SK-N-SH (cell line): Measurements from ENCODE around the gene PRKCH. TPM values are rescaled to one million over a fixed set of nuclear protein-coding genes. Genes with fewer than 3 reads are reported as not detected.

Source experiments
- CTCF ChIA-PET: fragments of 300-600, 350-600 bp; formaldehyde crosslinking; extraction: SDS; loops from one replicate; lab custom pipeline; 2021; lab: Yijun Ruan, JAX
- POLR2A ChIA-PET: fragments of 350-600 bp; sonication (Branson Sonifier 250); formaldehyde crosslinking; extraction: SDS; loops from one replicate; lab custom pipeline; 2020; ENCODE audit warnings: antibody characterized with exemption, inconsistent platforms; lab: Yijun Ruan, JAX
- DNase-seq: peaks from one replicate; pipeline ENCODE4 v3.0.0; 2012
- H2AFZ ChIP-seq: fragments of 200-600 bp; sonication (generic); 2 replicates; pipeline ENCODE4 v1.8.1; 2016; ENCODE audit warnings: antibody characterized with exemption, mild to moderate bottlenecking, low read depth
- H3F3A ChIP-seq: fragments of 200-600 bp; sonication (generic); replicated peaks from 2 replicates; pipeline ENCODE3; 2016; ENCODE audit warnings: antibody characterized with exemption, mild to moderate bottlenecking; ENCODE audit not compliant: insufficient read depth
- H3K27ac ChIP-seq, 2 experiments: fragments of 200-500 bp in 1 of 2; fragments of 200-600 bp in 1 of 2; sonication (Bioruptor generic) in 1 of 2; sonication (generic), shearing (Covaris generic) in 1 of 2; 2 replicates each; pipeline versions ENCODE4 v1.5.1 to v1.6.1; 2014 to 2016; ENCODE audit warnings: low read depth in 2 of 2, inconsistent platforms in 1 of 2, low read length in 1 of 2, mild to moderate bottlenecking in 1 of 2, mixed read lengths in 1 of 2
- H3K27me3 ChIP-seq: fragments of 200-600 bp; sonication (generic), shearing (Covaris generic); 2 replicates; pipeline ENCODE4 v1.6.1; 2016; ENCODE audit warnings: mixed run types; ENCODE audit not compliant: insufficient read depth
- H3K36me3 ChIP-seq, 2 experiments: fragments of 200-500 bp in 1 of 2; fragments of 200-600 bp in 1 of 2; sonication (Bioruptor generic) in 1 of 2; sonication (generic) in 1 of 2; replicated peaks in 1 of 2; 2 replicates each; pipeline versions ENCODE3 to v1.5.1; 2014 to 2016; ENCODE audit warnings: low read length in 1 of 2, mild to moderate bottlenecking in 1 of 2; ENCODE audit not compliant: insufficient read depth in 2 of 2, control insufficient read depth in 1 of 2
- H3K4me1 ChIP-seq, 2 experiments: fragments of 200-500 bp in 1 of 2; fragments of 200-600 bp in 1 of 2; sonication (Bioruptor generic) in 1 of 2; sonication (generic), shearing (Covaris generic) in 1 of 2; 2 replicates each; pipeline versions ENCODE4 v1.5.1 to v1.6.1; 2014 to 2016; ENCODE audit warnings: low read depth in 1 of 2, low read length in 1 of 2, mixed run types in 1 of 2; ENCODE audit not compliant: insufficient read depth in 2 of 2, control insufficient read depth in 1 of 2
- H3K4me2 ChIP-seq: fragments of 200-600 bp; sonication (generic), shearing (Covaris generic); 2 replicates; pipeline ENCODE4 v1.6.1; 2017; ENCODE audit warnings: mixed run types
- H3K4me3 ChIP-seq, 2 experiments: fragments of 200-500 bp in 1 of 2; fragments of 200-600 bp in 1 of 2; sonication (Bioruptor generic) in 1 of 2; sonication (generic), shearing (Covaris generic) in 1 of 2; 2 replicates each; pipeline versions ENCODE4 v1.5.1 to v1.8.1; 2014 to 2016; ENCODE audit warnings: low read depth in 2 of 2, inconsistent platforms in 1 of 2, low read length in 1 of 2, mild to moderate bottlenecking in 1 of 2, mixed read lengths in 1 of 2, moderate library complexity in 1 of 2
- H3K79me2 ChIP-seq: fragments of 200-600 bp; sonication (generic); 2 replicates; pipeline ENCODE4 v1.8.1; 2017; ENCODE audit warnings: mild to moderate bottlenecking; ENCODE audit not compliant: insufficient read depth
- H3K9ac ChIP-seq: fragments of 200-600 bp; sonication (generic); 2 replicates; pipeline ENCODE4 v1.6.1; 2017; ENCODE audit warnings: mixed run types
- H3K9me2 ChIP-seq: fragments of 200-600 bp; sonication (generic); 2 replicates; pipeline ENCODE4 v1.6.1; 2017; ENCODE audit warnings: mixed run types
- H3K9me3 ChIP-seq: fragments of 200-600 bp; sonication (generic); 2 replicates; pipeline ENCODE4 v1.6.1; 2017; ENCODE audit warnings: mixed run types, mild to moderate bottlenecking, moderate library complexity
- H4K20me1 ChIP-seq: fragments of 200-600 bp; sonication (generic); 2 replicates; pipeline ENCODE4 v1.6.1; 2017; ENCODE audit warnings: mild to moderate bottlenecking, mixed run types; ENCODE audit not compliant: insufficient read depth
- CHD2 ChIP-seq: fragments of 150-350 bp; IDR thresholded peaks from 2 replicates; pipeline ENCODE4 v1.6.1; 2018; ENCODE audit warnings: low read length; ENCODE audit not compliant: partially characterized antibody
- ELF1 ChIP-seq: IDR thresholded peaks from 2 replicates; pipeline ENCODE4 v1.4.0; 2012
- EZH2phosphoT487 ChIP-seq: fragments of 200-600 bp; sonication (generic); IDR thresholded peaks from 2 replicates; pipeline ENCODE4 v1.6.1; 2017; ENCODE audit warnings: low read depth, mixed run types, mild to moderate bottlenecking, antibody characterized with exemption, moderate library complexity, borderline replicate concordance
- FOXM1 ChIP-seq: IDR thresholded peaks from 2 replicates; pipeline ENCODE4 v1.4.0; 2012; ENCODE audit warnings: low read depth, mild to moderate bottlenecking
- JUND ChIP-seq: IDR thresholded peaks from 2 replicates; pipeline ENCODE4 v1.4.0; 2012
- MXI1 ChIP-seq: IDR thresholded peaks from 2 replicates; pipeline ENCODE4 v1.6.1; 2012; ENCODE audit warnings: mild to moderate bottlenecking, low read depth, low read length, improper control_type of control experiment
- NRF1 ChIP-seq: IDR thresholded peaks from 2 replicates; pipeline ENCODE4 v1.6.1; 2012; ENCODE audit warnings: low read depth, mild to moderate bottlenecking, low read length
- POLR2AphosphoS5 ChIP-seq: IDR thresholded peaks from 2 replicates; pipeline ENCODE4 v1.6.1; 2012; ENCODE audit warnings: low read depth, low read length
- RCOR1 ChIP-seq: fragments of 150-350 bp; IDR thresholded peaks from 2 replicates; pipeline ENCODE4 v1.6.1; 2017; ENCODE audit warnings: antibody characterized with exemption, low read length
- RFX5 ChIP-seq: IDR thresholded peaks from 2 replicates; pipeline ENCODE4 v1.6.1; 2012; ENCODE audit warnings: mild to moderate bottlenecking, improper control_type of control experiment, low read length
- SMC3 ChIP-seq: IDR thresholded peaks from 2 replicates; pipeline ENCODE4 v1.6.1; 2012; ENCODE audit warnings: low read depth, low read length, improper control_type of control experiment
- TAF1 ChIP-seq: IDR thresholded peaks from 2 replicates; pipeline ENCODE4 v1.6.1; 2012; ENCODE audit warnings: low read depth, mild to moderate bottlenecking, low read length, moderate library complexity, borderline replicate concordance
- YY1 ChIP-seq: IDR thresholded peaks from 2 replicates; pipeline ENCODE4 v1.4.0; 2012; ENCODE audit warnings: low read depth, mild to moderate bottlenecking
- WGBS: methylation state at CpG from one replicate; pipeline ENCODE4 v1.1.6; 2017; ENCODE audit warnings: low lambda C conversion rate; 5-methylcytosine and 5-hydroxymethylcytosine counted together
- polyA plus RNA-seq, 3 experiments: library from polyadenylated mRNA; depleted of rRNA; stranded (reverse); fragments of >200 nt; gene quantifications; 2 replicates each; pipeline ENCODE4 v1.2.3, GENCODE V29; 2012
- TF ChIP-seq, protein P1 (sequence below): fragments of 200-600 bp; sonication (generic); IDR thresholded peaks from 2 replicates; pipeline ENCODE4 v1.6.1; 2017; ENCODE audit warnings: antibody characterized with exemption, mild to moderate bottlenecking, moderate library complexity
- TF ChIP-seq, protein P2 (sequence below): IDR thresholded peaks from 2 replicates; pipeline ENCODE4 v1.4.0; 2012; ENCODE audit warnings: low read depth
- TF ChIP-seq, protein P3 (sequence below): IDR thresholded peaks from 2 replicates; pipeline ENCODE4 v1.4.0; 2012; ENCODE audit warnings: low read depth, borderline replicate concordance
- TF ChIP-seq, protein P4 (sequence below): IDR thresholded peaks from 2 replicates; pipeline ENCODE4 v1.6.1; 2012; ENCODE audit warnings: mild to moderate bottlenecking, low read depth, low read length, moderate library complexity

The PRKCH gene
- 3.9 and 4.2 TPM in 2 replicates for polyA plus RNA-seq (2012; rRNA removed)
- polyA plus RNA-seq (2012; cell fraction: cytosol; rRNA removed) = 3.2 and 3.6 TPM in 2 replicates
- polyA plus RNA-seq (2012; cell fraction: nucleus; rRNA removed) = 4.2 and 5.0 TPM in 2 replicates

DNA sequence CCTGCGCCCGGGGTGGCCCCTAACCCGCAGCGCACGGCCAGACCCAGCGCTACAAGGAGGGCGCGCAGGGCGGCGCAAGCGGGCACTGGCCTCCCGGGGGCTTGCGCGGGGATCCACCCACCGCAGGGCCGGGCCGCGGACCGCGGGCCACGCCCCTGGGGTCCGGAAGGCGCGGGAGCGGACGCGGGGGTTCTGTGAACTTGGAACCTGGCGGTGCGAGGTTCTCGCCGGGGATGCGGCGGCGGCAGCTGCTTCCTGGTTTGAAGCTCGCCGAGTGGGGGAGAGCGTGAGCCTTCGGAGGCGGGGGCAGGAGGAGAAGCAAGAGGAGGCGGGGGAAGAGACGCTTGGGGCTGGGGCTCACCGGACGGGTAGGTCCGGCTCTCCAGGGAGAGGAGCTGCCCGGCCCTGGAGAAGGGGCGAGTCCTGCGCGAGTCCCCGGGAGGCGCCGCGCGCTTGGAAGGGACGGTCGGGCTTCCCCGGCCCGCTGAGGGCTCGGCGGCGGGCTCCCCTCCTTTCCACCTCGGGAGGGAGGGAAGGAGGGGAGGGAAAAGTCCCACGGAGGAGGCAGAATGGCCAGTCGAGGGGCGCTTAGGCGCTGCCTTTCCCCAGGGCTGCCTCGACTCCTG is at the start of gene PRKCH:
Gene PRKCH, plus strand, starts transcription at position 195 of the 626 bp plus-strand sequence. CDS start 523 bp downstream, outside the sequence.
- POLR2A ChIA-PET = no interaction called here
- DNase-seq = peak; percentile 82
- Histone ChIP-seq H3K4me3 (peak within 1 kb of the TSS; percentile 62 to 65), H4K20me1 (no peaks in the 10 kb centered on the region), H2AFZ (peak within 1 kb of the TSS; percentile 89), H3K4me2 (peak within 1 kb of the TSS; percentile 88), H3F3A (no peaks in the 10 kb centered on the region), H3K9ac (peak within 1 kb of the TSS; percentile 54; the same call in 1 of the 2 replicates), H3K9me3 (0 out of 2 replicates have a peak, but pooled peaks cover 9% of the 10 kb centered on the region), H3K27me3 (peaks cover 10% of the 10 kb centered on the region), H3K36me3 (no peaks in the 10 kb centered on the region), H3K79me2 (no peaks in the 10 kb centered on the region), H3K9me2 (no peaks in the 10 kb centered on the region), H3K4me1 (peaks cover 0 to 10% of the 10 kb centered on the region in 2 experiments; a peak in 1 of 4 replicates), H3K27ac (no peak within 1 kb of the TSS)
- CTCF ChIA-PET = interaction anchor here (1.0 to 1.5 kb wide), 3 partner anchors 11 to 41 kb away, joined by 4 to 5 read pairs (median 5); partner anchors contain the start of gene TMEM30B
- 2% methylated on average over 21 of the region's 66 CpGs for WGBS
- TF ChIP-seq, protein P1, sequence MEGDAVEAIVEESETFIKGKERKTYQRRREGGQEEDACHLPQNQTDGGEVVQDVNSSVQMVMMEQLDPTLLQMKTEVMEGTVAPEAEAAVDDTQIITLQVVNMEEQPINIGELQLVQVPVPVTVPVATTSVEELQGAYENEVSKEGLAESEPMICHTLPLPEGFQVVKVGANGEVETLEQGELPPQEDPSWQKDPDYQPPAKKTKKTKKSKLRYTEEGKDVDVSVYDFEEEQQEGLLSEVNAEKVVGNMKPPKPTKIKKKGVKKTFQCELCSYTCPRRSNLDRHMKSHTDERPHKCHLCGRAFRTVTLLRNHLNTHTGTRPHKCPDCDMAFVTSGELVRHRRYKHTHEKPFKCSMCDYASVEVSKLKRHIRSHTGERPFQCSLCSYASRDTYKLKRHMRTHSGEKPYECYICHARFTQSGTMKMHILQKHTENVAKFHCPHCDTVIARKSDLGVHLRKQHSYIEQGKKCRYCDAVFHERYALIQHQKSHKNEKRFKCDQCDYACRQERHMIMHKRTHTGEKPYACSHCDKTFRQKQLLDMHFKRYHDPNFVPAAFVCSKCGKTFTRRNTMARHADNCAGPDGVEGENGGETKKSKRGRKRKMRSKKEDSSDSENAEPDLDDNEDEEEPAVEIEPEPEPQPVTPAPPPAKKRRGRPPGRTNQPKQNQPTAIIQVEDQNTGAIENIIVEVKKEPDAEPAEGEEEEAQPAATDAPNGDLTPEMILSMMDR = 0 out of 2 replicates have a peak, but pooled peaks have one; percentile 20
- TF ChIP-seq ELF1 (peak; percentile 78), JUND (no peak), CHD2 (no peak), NRF1 (0 out of 2 replicates have a peak, but pooled peaks have one; percentile 10), RFX5 (no peak), SMC3 (no peak), MXI1 (no peak), POLR2AphosphoS5 (no peak)
- TF ChIP-seq, protein P2, sequence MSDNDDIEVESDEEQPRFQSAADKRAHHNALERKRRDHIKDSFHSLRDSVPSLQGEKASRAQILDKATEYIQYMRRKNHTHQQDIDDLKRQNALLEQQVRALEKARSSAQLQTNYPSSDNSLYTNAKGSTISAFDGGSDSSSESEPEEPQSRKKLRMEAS = no peak

DNA sequence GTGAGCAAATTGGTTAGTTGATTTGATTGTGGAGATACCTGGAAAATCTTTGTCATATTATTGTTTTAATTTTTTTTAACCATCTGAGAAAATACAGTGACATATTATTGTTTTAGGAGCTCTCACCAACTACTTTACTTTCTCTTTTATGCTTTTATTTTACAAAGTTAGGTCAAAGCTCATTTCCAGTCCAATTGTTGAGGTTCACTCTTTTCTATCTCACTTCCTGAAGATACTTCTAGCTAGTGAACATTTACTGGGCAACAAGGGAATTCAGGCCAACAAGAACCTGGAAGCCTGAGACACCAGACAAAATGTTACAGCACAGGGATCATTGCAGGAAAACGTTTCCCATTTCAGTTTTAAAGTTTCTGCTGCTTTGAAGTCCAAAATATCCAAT is 44.1 kb upstream of the PRKCH start:
- Histone ChIP-seq H3K27me3 (no peaks in the 10 kb centered on the region; the same call in 1 of the 2 replicates), H3K9ac (no peak overlapping the region), H4K20me1 (no peaks in the 10 kb centered on the region), H3K9me3 (no peaks in the 10 kb centered on the region), H3K4me3 (no peak overlapping the region), H3K4me1 (peaks cover 0 to 8% of the 10 kb centered on the region in 2 experiments; a peak in 1 of 4 replicates), H3F3A (peaks cover 3% of the 10 kb centered on the region), H3K36me3 (no peaks in the 10 kb centered on the region), H2AFZ (no peak overlapping the region), H3K27ac (no peak overlapping the region), H3K79me2 (no peaks in the 10 kb centered on the region), H3K4me2 (no peak overlapping the region), H3K9me2 (no peaks in the 10 kb centered on the region)
- CTCF ChIA-PET = interaction anchor here (3.2 to 11.8 kb wide), 2 partner anchors 7 to 8 kb away, joined by 15 to 104 read pairs; no protein-coding TSS in a partner anchor
- WGBS = 38% methylated on average over 1 of the region's 1 CpG
- no peak for DNase-seq
- POLR2A ChIA-PET = no interaction called here
- TF ChIP-seq EZH2phosphoT487 = no peak
- no peak for TF ChIP-seq CHD2
- TF ChIP-seq YY1 = no peak
- TF ChIP-seq MXI1 = no peak
- no peak for TF ChIP-seq RCOR1
- TF ChIP-seq FOXM1 = no peak
- no peak for TF ChIP-seq TAF1
- TF ChIP-seq, protein P3, sequence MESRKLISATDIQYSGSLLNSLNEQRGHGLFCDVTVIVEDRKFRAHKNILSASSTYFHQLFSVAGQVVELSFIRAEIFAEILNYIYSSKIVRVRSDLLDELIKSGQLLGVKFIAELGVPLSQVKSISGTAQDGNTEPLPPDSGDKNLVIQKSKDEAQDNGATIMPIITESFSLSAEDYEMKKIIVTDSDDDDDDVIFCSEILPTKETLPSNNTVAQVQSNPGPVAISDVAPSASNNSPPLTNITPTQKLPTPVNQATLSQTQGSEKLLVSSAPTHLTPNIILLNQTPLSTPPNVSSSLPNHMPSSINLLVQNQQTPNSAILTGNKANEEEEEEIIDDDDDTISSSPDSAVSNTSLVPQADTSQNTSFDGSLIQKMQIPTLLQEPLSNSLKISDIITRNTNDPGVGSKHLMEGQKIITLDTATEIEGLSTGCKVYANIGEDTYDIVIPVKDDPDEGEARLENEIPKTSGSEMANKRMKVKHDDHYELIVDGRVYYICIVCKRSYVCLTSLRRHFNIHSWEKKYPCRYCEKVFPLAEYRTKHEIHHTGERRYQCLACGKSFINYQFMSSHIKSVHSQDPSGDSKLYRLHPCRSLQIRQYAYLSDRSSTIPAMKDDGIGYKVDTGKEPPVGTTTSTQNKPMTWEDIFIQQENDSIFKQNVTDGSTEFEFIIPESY = no peak
- TF ChIP-seq NRF1 = no peak
- TF ChIP-seq, protein P4, sequence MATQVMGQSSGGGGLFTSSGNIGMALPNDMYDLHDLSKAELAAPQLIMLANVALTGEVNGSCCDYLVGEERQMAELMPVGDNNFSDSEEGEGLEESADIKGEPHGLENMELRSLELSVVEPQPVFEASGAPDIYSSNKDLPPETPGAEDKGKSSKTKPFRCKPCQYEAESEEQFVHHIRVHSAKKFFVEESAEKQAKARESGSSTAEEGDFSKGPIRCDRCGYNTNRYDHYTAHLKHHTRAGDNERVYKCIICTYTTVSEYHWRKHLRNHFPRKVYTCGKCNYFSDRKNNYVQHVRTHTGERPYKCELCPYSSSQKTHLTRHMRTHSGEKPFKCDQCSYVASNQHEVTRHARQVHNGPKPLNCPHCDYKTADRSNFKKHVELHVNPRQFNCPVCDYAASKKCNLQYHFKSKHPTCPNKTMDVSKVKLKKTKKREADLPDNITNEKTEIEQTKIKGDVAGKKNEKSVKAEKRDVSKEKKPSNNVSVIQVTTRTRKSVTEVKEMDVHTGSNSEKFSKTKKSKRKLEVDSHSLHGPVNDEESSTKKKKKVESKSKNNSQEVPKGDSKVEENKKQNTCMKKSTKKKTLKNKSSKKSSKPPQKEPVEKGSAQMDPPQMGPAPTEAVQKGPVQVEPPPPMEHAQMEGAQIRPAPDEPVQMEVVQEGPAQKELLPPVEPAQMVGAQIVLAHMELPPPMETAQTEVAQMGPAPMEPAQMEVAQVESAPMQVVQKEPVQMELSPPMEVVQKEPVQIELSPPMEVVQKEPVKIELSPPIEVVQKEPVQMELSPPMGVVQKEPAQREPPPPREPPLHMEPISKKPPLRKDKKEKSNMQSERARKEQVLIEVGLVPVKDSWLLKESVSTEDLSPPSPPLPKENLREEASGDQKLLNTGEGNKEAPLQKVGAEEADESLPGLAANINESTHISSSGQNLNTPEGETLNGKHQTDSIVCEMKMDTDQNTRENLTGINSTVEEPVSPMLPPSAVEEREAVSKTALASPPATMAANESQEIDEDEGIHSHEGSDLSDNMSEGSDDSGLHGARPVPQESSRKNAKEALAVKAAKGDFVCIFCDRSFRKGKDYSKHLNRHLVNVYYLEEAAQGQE = no peak
